Measurements from ENCODE around the gene LACRT.

Gene LACRT

DNA sequence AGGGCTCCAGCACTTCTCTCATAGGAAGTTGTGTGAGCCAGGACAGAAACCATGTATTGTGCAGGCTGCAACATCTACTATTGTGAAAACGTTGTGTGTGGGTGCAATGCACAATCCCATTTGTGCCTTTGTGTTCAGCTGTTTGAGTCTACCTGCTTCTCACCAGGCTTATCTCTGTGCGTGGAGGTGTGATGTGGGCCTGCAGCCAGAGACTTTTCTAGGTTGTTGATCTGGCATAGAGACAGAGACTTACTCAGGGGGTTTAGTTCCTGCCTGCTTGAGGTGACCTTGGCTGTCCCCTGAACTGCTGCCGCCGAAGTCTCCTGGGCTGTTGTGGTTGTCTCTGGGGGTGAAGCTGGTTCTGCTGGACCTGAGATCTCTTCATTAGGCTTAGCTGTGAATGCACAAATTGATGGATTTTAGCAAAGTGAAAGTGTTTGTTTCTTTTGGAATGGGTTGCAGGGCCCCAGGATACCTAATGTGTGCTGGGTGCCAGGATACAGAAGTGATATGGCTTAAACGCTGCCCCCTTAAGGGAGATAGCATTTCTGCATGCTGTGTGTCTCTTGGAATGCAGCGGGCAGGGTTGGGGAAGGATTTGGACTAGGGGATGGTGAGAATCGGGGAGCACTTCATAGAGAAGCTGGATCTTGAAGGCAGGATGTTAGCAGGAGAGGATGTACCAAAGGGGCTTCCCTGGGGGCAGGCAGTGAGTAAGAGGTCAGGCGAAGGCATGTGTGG, 2.5 kb downstream of the LACRT start:
- no peak for DNase-seq

GRCh38 chr12:54631551-54631950, 3.1 kb downstream of the LACRT start:
- DNase-seq, result no peak

DNA sequence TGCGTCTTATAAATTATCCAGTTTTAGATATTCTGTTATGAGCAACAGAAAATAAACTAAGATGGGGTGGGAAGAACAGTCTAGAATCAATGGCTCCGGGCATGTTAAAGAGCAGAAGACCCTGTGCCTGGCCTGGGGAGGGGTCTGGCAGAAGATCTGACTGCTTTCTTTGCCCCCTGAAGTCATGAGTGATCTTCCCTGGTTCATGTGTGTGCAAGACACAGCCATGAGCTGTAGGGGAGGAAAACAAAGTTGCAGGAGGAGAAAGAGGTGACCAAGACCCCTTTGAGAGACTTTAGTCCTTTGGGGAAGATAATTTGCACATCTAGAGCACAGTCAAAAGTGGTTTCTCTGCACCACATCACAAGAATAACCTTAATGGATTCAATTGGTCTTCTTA, 4.8 kb downstream of the LACRT start:
- no peak for DNase-seq

GRCh38 chr12:54628186-54628846, 6.4 kb downstream of the LACRT start:
- no peak for DNase-seq

- no peak for DNase-seq
Measured at GRCh38 chr12:54627304-54627703, 7.4 kb downstream of the LACRT start.

- DNase-seq, result no peak
Measured at GRCh38 chr12:54625598-54625997, 9.1 kb downstream of the LACRT start.

- DNase-seq, result no peak
Measured at GRCh38 chr12:54624315-54625279, 10.1 kb downstream of the LACRT start.

DNA sequence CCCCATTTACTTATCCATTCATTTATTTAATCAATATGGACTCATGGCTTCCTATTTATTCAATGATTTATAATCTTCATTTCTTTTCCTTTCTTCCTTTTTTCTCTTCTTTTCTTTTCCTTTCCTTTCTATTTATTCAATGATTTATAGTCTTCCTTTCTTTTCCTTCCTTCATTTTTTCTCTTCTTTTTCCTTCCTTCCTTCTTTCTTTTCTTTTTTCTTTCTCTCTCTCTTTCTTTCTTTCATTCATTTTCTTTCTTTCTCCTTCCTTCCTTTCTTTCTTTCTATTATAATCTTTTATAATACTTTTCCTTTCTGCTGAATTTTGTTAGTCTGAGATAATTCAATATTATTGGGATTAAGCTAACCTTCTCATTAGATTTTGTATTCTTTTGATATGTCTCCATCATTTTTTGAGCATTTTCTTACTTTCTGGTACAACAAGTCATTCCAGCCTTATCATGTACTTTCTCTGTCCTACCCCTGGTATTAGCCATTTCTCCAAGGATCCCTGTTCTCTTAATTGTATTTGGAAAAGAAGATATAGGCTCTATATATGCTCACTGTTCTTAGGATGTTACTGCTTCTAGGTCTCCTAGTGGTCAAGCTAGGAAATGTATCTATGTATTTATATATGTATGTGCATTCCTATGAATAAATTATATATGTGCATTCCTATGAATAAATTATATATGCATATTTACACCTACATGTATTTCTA, 12.1 kb downstream of the LACRT start:
- DNase-seq, result no peak

DNA sequence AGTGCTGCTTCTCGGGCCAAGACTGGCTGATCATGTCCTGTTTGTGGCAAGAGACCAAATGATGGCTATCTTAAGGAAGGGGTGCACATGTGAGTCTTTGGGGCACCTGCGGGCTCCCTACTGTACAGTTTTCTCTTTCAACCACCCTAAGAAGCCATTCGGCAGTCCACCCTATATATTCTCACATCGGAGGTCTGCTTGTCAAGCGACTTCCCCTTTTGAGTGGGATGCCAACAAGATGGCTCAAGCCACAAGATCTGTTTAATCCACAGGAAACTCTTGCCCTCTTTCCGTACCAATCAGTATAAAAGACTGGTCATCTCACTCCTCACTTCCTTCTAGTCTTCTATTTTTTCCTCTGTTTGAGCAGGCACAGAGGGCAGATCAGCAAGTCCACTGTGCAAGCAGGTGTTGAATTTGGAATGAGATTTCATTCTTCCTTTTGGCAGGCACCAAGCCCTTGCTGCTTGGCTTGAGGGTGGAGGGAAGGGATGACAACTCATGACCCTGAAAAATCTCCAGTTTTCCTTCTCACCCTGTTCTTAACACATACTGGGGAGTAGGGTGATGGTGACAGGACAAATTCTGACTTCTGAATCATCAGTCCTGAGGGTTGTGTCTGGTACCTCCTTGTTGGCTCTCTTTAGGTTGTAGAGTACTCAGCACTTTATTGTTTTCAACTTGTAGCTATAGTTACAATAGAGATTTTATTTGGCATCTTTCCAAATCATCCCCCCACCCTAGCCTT, 17.6 kb downstream of the LACRT start:
- no peak for DNase-seq

- no peak for DNase-seq
Measured at GRCh38 chr12:54612225-54612750, 22.4 kb downstream of the LACRT start.

DNA sequence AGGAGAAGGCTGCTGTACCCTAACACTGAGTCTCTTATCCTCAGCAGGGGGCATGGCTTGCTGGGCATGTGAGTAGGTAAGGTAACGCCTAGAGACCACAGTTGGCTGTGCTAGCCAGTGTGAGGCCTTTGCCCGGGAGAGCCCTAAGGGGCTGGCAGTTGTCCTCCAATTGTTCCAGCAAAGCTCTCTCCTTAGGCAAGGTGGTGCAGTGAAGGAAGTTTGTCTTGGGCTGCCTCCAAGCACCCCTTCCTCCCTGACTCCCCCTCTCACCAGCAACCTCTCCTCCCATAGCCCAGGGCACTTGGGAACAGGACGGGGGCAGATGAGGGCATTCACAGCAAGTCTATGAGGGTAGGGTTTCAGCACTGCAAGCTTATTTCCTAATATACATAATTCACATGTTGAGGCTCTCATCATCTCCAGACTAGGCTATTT, 23.0 kb downstream of the LACRT start:
- no peak for DNase-seq

- no peak for DNase-seq
Measured at GRCh38 chr12:54608769-54609168, 25.9 kb downstream of the LACRT start.

DNA sequence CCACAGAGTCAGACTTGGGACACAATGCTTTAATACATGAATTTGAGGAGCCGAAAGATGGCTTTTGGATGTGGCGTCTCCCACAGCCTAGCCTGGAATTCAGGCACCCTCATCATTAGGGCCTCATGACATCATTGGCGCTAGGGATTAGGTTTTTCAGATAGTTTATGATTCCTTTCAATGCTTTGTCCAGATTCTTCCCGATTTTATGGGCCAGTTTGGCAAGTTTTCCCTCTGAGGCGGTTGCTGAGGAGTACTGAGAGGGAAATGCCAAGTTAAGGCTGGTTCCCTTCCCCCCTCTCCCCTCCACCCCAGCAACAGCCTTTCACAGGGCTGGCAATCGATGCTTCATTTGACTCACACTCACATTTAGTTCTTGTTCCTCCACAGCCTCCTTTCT, 26.5 kb downstream of the LACRT start:
- no peak for DNase-seq

DNA sequence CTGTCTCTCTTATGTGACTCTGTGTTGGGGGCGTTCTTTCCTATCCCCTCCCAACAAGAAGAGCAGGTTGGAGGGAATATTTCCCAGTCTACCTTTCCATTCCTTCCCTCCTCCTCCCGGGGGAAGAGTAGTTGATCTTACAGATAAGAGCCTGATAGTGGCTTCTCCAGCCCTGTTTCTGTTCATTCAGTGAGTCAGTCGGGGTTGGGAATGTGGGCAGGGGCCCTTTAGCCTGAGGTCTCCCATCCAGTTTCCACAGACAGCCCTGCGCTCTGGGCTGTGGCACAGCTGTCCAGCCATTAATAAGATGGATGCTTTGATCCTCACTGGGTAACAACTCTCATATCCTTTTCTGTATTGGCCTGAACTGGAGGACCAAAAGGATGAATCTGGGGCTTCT, 28.1 kb downstream of the LACRT start:
- DNase-seq, result no peak

DNA sequence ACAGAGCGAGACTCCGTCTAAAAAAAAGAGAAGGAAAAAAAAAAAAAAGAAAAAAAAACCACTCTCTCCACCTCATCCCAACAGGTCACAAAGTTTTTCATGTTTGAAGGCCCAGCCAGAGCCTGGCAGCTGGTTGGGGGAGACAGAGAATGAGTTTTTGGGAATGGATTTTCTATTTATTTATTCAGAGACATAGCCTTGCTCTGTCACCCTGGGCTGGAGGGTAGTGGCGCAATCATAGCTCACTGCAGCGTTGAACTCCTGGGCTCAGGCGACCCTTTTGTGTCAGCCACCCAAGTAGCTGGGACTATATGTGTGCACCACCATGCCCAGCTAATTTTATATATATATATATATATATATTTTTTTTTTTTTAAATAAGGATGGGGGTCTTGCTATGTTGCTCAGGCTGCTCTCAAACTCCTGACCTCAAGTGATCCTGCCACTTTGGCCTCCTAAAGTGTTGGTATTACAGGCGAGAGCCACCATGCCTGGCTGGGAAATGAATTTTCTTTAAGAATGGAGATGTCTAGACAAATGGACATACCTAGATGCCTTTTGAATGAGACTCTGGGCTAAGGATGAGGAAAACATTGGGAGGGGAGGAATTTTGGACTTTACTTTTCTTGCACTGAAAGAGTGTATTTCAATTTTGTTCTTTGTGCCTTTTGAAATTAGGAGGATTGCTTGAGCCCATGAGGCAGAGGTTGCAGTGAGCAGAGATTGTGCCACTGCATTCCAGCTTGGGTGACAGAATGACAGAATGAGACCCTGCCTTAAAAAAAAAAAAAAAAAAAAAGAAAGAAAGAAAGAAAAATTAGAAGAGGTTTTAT, 29.3 kb downstream of the LACRT start:
- DNase-seq, result no peak

GRCh38 chr12:54604436-54604835, 30.3 kb downstream of the LACRT start:
- no peak for DNase-seq

DNA sequence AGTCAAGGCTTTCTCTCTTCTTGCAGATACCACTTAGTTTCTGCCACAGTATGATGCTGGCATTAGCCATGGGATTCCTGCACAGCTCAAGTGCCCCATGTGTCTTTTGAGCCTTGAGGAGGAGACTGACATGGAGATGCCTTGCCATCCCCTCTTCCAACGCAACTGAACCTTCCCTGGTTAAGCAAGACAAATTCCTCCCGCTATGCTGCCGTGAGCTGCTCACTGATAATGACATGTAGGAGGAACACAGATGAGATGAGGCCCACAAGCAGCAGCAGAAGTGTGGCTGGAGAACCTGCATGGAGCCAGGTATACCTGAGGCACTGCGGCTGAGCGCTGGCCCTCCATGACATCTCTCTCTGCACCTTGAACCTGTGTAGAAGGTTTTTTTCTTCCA, 30.8 kb downstream of the LACRT start:
- no peak for DNase-seq

DNA sequence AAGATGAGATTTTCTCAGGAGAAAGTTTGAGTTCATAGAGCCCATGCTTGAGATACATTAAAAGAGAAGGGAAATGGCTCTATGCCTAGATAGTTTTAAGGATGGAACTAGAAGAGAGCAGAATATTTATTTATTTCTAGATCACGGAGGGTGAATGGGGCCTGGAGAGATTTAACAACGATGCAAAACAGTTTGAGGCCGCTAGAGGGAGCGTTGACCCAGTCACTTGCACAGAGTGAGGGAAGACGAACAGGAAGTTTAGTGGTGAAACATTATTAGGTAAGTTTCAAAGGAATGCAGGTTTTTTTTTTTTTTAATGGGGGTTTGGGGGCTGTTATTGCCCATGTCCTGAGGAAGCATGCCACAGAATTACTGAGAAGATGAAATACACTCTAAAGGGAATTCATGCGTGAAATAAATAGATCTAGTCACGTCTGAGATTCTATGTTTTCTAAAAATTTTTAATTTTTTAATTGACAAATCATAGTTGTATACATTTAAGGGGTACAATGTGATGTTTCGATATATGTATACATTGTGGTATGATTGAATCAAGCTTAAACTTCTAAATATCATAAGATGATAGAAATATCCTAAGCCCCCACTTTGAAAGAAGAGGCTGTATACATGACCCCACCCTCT, 31.4 kb downstream of the LACRT start:
- DNase-seq, result peak; percentile 52

- DNase-seq, result no peak
Measured at GRCh38 chr12:54602661-54603060, 32.0 kb downstream of the LACRT start.

DNA sequence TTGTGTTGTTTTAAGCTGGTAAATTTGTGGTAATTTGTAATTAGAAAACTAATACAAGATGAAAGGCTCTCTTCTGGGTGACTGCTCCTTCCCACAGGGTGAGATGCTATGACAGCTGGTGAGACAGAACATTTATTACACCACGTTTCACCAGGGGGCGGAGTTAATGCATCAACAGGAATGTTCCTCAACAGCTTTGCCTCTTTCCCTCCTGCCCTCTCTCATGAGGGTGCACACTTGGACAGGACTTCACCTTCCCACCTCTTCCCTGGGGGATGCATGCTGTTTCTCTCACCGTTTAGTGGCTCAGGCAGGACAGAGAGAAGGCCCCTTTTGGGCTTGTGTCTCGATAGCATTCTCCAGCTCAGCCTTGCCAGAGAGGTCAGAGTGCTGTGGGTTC, 32.9 kb downstream of the LACRT start:
- DNase-seq, result no peak
